NCI-H2081 (cell line): Measurements from ENCODE around the gene ENGASE.
A peak's percentile ranks its signal among the peaks of the same experiment; 100 is the strongest.

ENCODE experiments used
- DNase-seq, 2 experiments: peaks; one replicate each; lab custom pipeline; 2025; lab: John Stamatoyannopoulos, UW

The ENGASE gene

GRCh38 chr17:79115487-79115886, 40.9 kb downstream of the ENGASE start:
- DNase-seq, result no peak

- DNase-seq, result no peak
Observed at GRCh38 chr17:79116575-79117368, 42.1 kb downstream of the ENGASE start.

- no peak for DNase-seq
Observed at GRCh38 chr17:79117905-79118487, 43.4 kb downstream of the ENGASE start.

GRCh38 chr17:79118924-79119323, 44.3 kb downstream of the ENGASE start:
- DNase-seq, result no peak

- DNase-seq, result no peak
Observed at GRCh38 chr17:79120259-79120658, 45.6 kb downstream of the ENGASE start.

DNA sequence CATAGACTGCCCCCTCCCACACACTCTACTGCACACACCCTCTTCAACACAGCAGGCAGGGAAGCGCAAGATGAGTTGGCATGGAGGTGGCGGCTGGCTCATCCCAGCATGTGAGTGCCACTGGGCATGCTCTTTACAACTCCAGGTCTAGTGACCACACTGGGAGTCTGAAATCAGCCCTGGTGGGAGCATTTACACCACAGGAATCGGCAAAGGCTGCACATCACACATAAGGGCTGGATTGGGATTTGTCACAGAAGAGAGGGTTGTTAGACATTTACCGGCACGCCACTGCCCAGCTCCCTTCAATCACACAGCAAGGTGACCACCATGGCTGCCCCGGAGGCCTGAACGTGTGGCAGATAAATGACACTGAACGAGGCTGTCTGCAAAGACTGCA, 49.4 kb downstream of the ENGASE start:
- no peak for DNase-seq

GRCh38 chr17:79124513-79125209, 50.0 kb downstream of the ENGASE start:
- DNase-seq, result no peak

DNA sequence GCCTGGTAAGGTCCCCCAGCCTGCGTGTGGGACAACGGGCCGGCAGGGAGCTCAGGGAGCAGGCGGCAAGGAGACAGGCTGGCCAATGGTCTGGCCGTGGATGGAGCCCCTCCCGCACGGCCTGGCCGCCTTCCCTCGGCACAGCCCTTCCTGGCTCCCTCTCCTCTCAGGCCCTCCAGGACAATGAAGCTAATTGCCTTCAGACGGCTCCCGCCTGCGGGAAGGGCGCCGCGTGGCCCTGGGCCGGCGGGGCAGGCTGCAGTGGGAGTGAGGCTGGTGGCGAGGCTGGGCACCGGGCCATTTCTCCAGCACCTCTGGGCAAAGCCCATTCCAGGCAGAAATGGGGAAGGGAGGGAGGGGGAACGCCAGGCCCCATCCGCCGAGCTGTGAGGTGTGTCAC, 50.9 kb downstream of the ENGASE start:
- DNase-seq, result peak in 1 of 2 experiments; percentile 28

DNA sequence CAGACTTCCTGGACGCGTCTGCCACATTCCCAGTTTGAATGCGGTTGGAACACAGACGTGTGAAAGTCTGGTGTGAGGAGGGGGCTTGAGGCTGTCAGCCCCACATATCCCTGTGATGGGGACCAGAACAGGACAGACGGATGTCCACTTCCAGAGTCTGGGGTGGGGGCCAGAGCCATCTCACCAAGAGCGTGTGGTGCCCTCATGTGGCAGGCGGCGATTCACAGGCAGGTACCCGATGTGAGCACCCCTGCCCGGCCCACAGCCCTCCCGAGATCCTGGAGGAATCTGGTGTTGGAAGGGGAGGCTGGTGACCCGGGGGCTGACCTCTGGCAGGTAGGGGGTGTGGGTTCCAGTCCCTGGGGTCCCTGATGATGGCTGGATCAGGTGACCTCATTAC, 51.5 kb downstream of the ENGASE start:
- peak in 1 of 2 experiments; percentile 16 for DNase-seq

DNA sequence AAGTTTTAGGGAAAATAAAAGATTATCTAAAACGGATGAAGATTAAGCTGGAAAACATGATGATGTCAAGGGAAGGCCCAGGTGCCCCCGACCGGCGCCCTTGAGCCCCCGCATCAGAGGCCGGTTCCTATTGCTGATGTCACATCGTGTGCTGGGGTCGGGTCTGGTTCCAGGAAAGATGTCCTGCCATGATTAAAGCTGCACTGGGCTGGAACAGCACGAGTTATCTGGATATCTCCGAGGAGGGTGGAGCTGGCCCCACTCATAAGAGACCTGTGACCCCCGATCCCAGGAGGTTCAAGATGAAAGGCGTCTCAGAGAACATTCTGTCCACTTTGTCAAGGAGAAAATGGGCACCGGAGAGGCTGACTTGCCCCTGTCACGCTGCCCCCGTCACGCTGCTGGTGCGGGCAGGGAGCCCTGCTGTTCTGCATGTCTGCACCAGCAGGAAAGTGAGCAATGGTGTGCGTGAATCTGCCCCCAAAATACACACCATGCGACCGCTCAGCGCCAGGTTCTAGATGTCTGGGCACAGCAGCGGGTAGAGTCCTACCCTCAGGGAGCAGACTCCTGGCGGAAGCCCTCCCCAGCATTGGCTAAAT, 53.0 kb downstream of the ENGASE start:
- no peak for DNase-seq

DNA sequence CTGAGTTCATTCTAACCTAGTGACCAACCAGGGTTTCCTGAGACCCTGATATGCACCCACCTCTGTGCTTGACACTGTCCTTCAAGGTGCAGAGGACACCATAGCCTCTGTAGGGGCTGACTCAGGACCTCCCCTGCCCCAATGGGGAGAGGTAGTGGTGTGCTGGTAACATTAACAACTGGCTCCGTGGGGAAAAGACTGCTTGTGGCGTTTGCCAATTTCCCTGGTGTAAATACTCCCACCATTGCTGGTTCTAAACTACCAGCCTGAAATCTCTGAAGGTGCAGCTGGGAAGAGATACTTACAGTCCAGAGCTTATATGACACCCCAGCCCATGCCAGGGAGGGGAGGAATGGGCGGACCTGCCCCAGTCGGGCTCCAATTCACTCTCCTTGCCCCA, 54.9 kb downstream of the ENGASE start:
- DNase-seq, result no peak

- no peak for DNase-seq
Observed at GRCh38 chr17:79130536-79131273, 56.1 kb downstream of the ENGASE start.

DNA sequence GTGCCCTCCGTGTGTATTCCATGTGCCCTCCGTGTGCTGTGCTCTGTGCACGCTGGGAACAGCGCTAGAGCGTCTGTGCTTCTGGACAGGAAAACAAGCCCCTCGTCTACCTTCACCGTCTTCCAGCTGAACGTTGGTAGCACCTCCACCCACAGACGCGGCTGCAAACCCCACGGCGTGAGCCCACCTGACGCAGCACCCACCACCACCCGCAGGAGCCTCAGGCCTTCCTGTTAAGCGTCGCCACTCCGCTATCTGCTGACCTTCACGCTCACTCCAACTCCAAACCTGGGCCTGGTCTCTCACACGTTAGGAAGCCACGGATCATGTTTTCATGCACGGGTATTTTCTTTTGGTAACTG, 56.6 kb downstream of the ENGASE start:
- no peak for DNase-seq

GRCh38 chr17:79131701-79132100, 57.1 kb downstream of the ENGASE start:
- DNase-seq, result no peak

GRCh38 chr17:79132271-79133064, 57.8 kb downstream of the ENGASE start:
- DNase-seq, result peak; percentile 77 to 89

DNA sequence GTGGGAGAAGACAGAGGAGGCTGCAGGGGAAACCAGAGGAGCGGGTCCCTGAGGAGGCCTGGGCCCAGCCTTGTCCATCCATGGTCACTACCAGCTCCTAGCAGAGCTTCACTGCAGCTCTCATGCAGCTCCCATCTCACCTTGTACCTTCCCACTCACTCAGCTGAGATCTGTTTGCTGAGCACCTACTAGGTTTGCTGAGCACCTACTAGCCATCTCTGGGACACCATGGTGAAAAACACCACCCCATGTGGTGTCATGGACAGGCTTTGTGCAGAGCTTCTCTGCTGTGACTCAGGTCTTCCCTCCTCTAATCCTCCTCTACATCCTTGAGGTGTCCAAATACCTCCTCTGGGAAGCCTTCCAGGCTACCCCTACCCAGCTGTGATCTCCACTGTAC, 58.6 kb downstream of the ENGASE start:
- DNase-seq, result no peak

- DNase-seq, result no peak
Observed at GRCh38 chr17:79133985-79134384, 59.4 kb downstream of the ENGASE start.

- DNase-seq, result no peak
Observed at GRCh38 chr17:79135011-79135410, 60.4 kb downstream of the ENGASE start.

DNA sequence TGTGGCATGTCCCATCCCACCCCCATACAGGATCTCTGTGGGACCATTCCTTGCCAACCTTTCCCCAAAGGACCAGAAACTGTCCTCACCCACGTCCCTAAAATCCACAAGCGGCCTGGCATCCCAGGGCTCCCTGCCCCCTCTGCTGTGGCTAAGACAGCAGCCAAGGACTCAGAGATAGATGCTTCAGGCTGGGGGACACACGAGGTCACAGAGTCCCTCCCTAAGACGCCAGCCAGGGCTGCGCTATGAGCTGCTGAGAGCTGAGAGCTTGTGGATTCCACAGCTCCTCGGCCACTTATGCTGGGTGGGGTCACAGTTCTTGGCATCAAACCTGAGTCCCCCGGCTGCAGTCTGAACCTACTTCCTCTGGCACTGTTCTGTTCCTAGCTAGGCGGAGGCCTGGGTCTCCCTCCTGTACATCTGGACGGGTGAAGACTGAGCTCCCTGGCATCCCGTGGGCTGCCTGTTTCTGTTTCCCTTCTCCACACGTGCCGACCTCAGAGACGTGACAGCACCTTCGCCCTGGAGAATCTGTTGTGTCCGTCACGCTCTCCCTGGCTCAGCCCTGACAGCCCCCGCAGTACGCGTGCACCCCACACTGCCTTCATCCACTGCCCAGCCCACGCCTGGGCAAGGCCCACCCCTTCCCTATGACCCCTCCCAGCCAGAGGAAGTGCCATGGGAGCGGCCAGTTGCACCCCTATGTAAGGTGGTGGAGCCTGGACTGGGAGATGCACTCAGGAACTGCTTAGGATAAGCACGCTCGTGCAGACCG, 61.2 kb downstream of the ENGASE start:
- DNase-seq, result no peak
